Endodermal cell (in vitro differentiated cells): ENCODE data around the gene PHF20. TPM values are rescaled to one million over a fixed set of nuclear protein-coding genes. Genes with fewer than 3 reads are reported as not detected.

Experiments used
- DNase-seq: peaks from one replicate; pipeline ENCODE4 v3.0.0-alpha.2; 2017
- H3K27ac ChIP-seq: 2 replicates; pipeline ENCODE4 v1.5.1; 2013; ENCODE audit warnings: mild to moderate bottlenecking, low read depth, low read length, moderate library complexity
- H3K27me3 ChIP-seq: 2 replicates; pipeline ENCODE4 v1.6.1; 2013; ENCODE audit warnings: mild to moderate bottlenecking, low read length, moderate library complexity; ENCODE audit not compliant: insufficient read depth, control insufficient read depth, poor library complexity, severe bottlenecking
- H3K36me3 ChIP-seq: 2 replicates; pipeline ENCODE4 v1.7.0; 2013; ENCODE audit warnings: mild to moderate bottlenecking, low read length, moderate library complexity; ENCODE audit not compliant: control insufficient read depth, insufficient read depth
- H3K4me1 ChIP-seq: one replicate; pipeline ENCODE4 v1.7.0; 2013; ENCODE audit warnings: low read length; ENCODE audit not compliant: control insufficient read depth, insufficient read depth
- H3K4me3 ChIP-seq: 2 replicates; pipeline ENCODE4 v1.5.1; 2013; ENCODE audit warnings: mild to moderate bottlenecking, low read length, moderate library complexity
- H3K9ac ChIP-seq: 2 replicates; pipeline ENCODE4 v1.6.1; 2013; ENCODE audit warnings: mild to moderate bottlenecking, low read length, moderate library complexity; ENCODE audit not compliant: poor library complexity, severe bottlenecking; ENCODE audit errors: extremely low read depth
- H3K9me3 ChIP-seq: 2 replicates; pipeline ENCODE4 v1.6.1; 2013; ENCODE audit warnings: mild to moderate bottlenecking, low read length, moderate library complexity; ENCODE audit not compliant: control insufficient read depth
- H3K27ac Mint-ChIP-seq: 2 replicates; pipeline ENCODE4 v1.8.0; 2020; ENCODE audit warnings: mixed read lengths
- H3K27me3 Mint-ChIP-seq: 2 replicates; pipeline ENCODE4 v1.8.0; 2021; ENCODE audit warnings: mild to moderate bottlenecking, mixed read lengths; ENCODE audit not compliant: insufficient read depth
- H3K36me3 Mint-ChIP-seq: 2 replicates; pipeline ENCODE4 v1.8.0; 2020; ENCODE audit warnings: low read depth, mixed read lengths
- H3K4me1 Mint-ChIP-seq: 2 replicates; pipeline ENCODE4 v1.8.0; 2020; ENCODE audit warnings: mixed read lengths
- H3K4me3 Mint-ChIP-seq: 2 replicates; pipeline ENCODE4 v1.8.0; 2020; ENCODE audit warnings: mild to moderate bottlenecking, moderate library complexity, mixed read lengths
- H3K9me3 Mint-ChIP-seq: 2 replicates; pipeline ENCODE4 v1.8.0; 2020; ENCODE audit warnings: mild to moderate bottlenecking, mixed read lengths
- CTCF ChIP-seq: fragments of 200-600 bp; sonication (generic); conservative IDR thresholded peaks from 2 replicates; pipeline ENCODE4 v1.5.0; 2021; ENCODE audit warnings: antibody characterized with exemption, mild to moderate bottlenecking
- WGBS, 2 experiments: methylation state at CpG; one replicate each; pipeline versions ENCODE4 v1.1.5 to v1.1.7; 2013; ENCODE audit warnings: missing lambda C conversion rate in 2 of 2, mixed read lengths in 1 of 2; ENCODE audit not compliant: insufficient coverage in 1 of 2, insufficient read length in 1 of 2; 5-methylcytosine and 5-hydroxymethylcytosine counted together
- total RNA-seq, 2 donors: library from RNA; stranded (reverse); fragmentation: NEBNext Ultra II Directional in 1 of 2; extraction: Animal tissue kit (Norgen Biotek cat#: 25700) in 1 of 2; gene quantifications; 2 replicates in 1 of 2; 3 replicates in 1 of 2; pipeline ENCODE4 v1.2.1, GENCODE V29; 2021

The PHF20 gene
- total RNA-seq, 2 donors from 2014 or later = 68.1 to 78.8 TPM

GRCh38 chr20:35772563-35773058 lies 796 bp downstream of the PHF20 start:
- Histone ChIP-seq H3K36me3 (peaks cover 9% of the 10 kb centered on the region), H3K27ac (peak overlapping the region; percentile 24), H3K4me3 (peak overlapping the region; percentile 95), H3K9ac (peak overlapping the region; percentile 90), H3K4me1 (peaks cover 24% of the 10 kb centered on the region), H3K9me3 (peaks cover 4% of the 10 kb centered on the region), H3K27me3 (no peaks in the 10 kb centered on the region)
- H3K4me1 Mint-ChIP-seq = peaks cover 47% of the 10 kb centered on the region
- WGBS, 2 experiments = 13 to 20% methylated on average over 7 to 8 of the region's 8 CpGs
- H3K36me3 Mint-ChIP-seq = peaks cover 10% of the 10 kb centered on the region
- DNase-seq = no peak
- TF ChIP-seq CTCF = no peak
- H3K4me3 Mint-ChIP-seq = peak overlapping the region; percentile 79
- H3K9me3 Mint-ChIP-seq = peaks cover 5% of the 10 kb centered on the region
- H3K27me3 Mint-ChIP-seq = peaks cover 8% of the 10 kb centered on the region
- peak overlapping the region; percentile 95 for H3K27ac Mint-ChIP-seq

GRCh38 chr20:35773154-35773751 lies 1.4 kb downstream of the PHF20 start:
- peaks cover 21% of the 10 kb centered on the region for H3K4me1 ChIP-seq
- no peaks in the 10 kb centered on the region for H3K27me3 ChIP-seq
- DNase-seq = peak; percentile 58
- H3K9ac ChIP-seq = peak overlapping the region; percentile 90
- H3K27me3 Mint-ChIP-seq = peaks cover 8% of the 10 kb centered on the region
- H3K4me3 Mint-ChIP-seq = peak overlapping the region; percentile 79
- H3K9me3 ChIP-seq = peaks cover 4% of the 10 kb centered on the region
- H3K4me1 Mint-ChIP-seq = peaks cover 44% of the 10 kb centered on the region
- peaks cover 9% of the 10 kb centered on the region for H3K36me3 ChIP-seq
- TF ChIP-seq CTCF = no peak
- no peak overlapping the region for H3K27ac ChIP-seq
- H3K9me3 Mint-ChIP-seq = peaks cover 5% of the 10 kb centered on the region
- WGBS, 2 experiments = 55 to 68% methylated on average over 7 to 8 of the region's 8 CpGs
- peak overlapping the region; percentile 95 for H3K27ac Mint-ChIP-seq
- H3K36me3 Mint-ChIP-seq = peaks cover 10% of the 10 kb centered on the region
- peak overlapping the region; percentile 95 for H3K4me3 ChIP-seq

GRCh38 chr20:35774391-35774790 lies 2.6 kb downstream of the PHF20 start:
- peaks cover 5% of the 10 kb centered on the region for H3K9me3 Mint-ChIP-seq
- peak overlapping the region; percentile 95 for H3K4me3 ChIP-seq

More at GRCh38 chr20:35774391-35774790, 2.6 kb downstream of the PHF20 start:
- 95 to 100% methylated on average over 1 of the region's 1 CpG for WGBS, 2 experiments
- peak overlapping the region; percentile 79 for H3K4me3 Mint-ChIP-seq
- H3K4me1 Mint-ChIP-seq = peaks cover 35% of the 10 kb centered on the region
- no peak overlapping the region for H3K27ac ChIP-seq
- DNase-seq = no peak
- H3K27me3 ChIP-seq = no peaks in the 10 kb centered on the region
- H3K9ac ChIP-seq = no peak overlapping the region
- H3K27ac Mint-ChIP-seq = peak overlapping the region; percentile 95
- H3K9me3 ChIP-seq = peaks cover 4% of the 10 kb centered on the region
- H3K27me3 Mint-ChIP-seq = peaks cover 8% of the 10 kb centered on the region
- peaks cover 9% of the 10 kb centered on the region for H3K36me3 ChIP-seq
- peaks cover 16% of the 10 kb centered on the region for H3K36me3 Mint-ChIP-seq
- H3K4me1 ChIP-seq = peaks cover 11% of the 10 kb centered on the region
- TF ChIP-seq CTCF = no peak
